Measurements from ENCODE around the gene CFAP52.
A peak's percentile ranks its signal among the peaks of the same experiment; 100 is the strongest.
"Not testable (repeated sequence)": the region's sequence is repeated elsewhere in the genome, so short reads cannot be mapped to it uniquely, and the experiment has no call there.

CFAP52 gene

DNA sequence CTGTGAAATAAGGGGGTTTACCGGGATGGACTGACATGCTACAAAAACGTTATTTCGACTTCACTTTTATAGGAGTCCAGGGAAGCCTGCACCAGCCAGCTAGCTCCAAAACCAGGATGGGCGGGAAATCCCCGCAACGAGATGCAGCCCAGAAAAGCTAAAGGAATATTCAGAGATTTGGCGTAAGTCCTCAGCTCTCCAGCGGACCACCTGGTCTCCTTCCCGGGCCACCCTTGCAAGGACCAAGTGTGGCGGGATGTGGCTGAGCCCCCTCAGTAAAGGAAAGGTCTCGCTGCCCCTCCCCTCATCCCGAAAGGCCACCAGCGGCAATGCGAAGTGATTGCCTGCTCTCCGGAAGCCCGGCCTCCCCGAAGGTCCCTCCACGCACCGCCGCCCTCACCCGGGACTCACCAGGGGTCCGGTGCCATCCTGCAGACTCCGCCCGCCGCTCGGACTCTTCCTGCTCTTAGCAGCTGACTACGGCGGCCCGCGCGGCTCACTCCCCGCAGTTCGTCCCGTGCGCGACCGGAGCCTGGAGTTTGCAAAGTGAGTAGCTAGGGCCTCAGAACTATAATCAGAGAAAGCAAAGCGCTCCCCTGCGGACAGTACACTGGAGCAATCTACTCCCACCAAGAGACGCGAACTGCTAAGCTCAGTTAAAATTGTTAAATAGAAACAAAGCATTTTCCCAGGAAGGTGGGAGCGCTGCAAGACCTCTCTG lies 901 bp upstream of the CFAP52 start, which contains the start of gene STX8:
TSS of gene STX8 (minus strand) at position 440 of the 721 bp plus-strand sequence. CDS start at position 428, 12 bp downstream.
- DNase-seq: peak; percentile 13

GRCh38 chr17:9577373-9577709 lies 899 bp downstream of the CFAP52 start:
- DNase-seq: no peak

DNA sequence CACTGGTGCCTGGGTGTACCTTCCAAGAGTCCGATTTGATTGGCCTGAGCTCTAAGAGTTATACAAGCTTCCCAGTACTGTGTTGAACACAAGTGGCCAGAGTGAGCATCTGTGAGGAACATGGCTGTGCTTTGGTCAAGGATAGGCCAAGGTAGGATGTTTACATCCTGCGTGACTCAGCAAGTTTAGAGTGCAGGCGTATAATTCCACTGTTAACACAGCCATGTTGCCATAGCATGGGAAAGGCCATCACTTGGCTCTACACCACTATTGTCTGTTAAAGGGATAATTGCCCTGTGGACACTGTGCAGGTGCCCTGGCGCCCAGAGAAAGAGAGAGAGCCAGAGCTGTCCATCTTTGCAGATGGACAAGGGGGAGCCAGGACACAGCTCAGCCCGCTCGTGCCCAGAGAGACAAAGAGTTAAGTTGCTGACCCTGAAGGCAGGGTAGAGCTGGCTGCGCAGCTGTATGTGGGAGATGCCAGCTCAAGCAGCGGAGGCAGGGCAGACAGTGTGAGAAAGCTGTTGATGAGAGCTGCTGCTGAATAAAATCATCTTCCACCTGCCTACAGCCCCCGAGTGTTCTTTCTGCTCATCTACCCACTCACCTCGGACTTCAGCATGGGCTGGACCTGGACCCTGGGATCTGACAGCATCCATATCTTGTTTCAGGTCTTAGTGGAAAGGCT lies 11.7 kb downstream of the CFAP52 start:
- no peak for DNase-seq

- DNase-seq: no peak
Observed at GRCh38 chr17:9594065-9594464, 17.6 kb downstream of the CFAP52 start.

GRCh38 chr17:9597638-9598037 lies 21.2 kb downstream of the CFAP52 start:
- not testable (repeated sequence) for DNase-seq

DNA sequence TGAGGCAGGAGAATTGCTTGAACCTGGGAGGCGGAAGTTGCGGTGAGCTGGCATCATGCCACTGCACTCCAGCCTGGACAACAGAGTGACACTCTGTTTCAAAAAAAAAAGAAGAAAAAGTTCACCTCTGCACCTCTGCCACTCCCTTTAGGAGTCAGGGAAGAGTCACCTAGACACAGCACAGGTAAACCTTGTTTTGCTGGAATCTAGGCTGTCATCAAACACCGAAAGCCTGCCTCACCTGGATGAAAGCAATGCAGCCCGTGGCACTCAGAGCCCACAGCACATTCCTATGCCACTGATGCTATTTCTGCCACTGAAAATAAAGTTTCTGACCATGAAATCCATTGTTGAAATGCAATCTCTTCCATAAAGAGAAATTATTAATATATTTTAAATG lies 22.2 kb downstream of the CFAP52 start:
- DNase-seq: no peak

DNA sequence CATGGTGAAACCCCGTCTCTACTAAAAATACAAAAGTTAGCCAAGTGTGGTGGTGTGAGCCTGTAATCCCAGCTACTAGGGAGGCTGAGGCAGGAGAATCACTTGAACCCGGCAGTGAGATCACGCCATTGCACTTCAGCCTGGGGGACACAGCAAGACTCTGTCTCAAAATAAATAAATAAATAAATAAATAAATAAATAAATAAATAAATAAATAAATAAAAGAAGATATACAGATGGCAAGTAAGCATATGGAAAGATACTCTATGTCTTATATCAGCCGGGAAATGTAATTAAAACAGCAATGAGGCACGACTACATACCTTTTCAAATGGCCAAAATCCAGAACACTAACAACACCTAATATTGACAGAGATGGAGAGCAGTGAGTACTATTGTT lies 28.1 kb downstream of the CFAP52 start:
- DNase-seq: not testable (repeated sequence)

- no peak for DNase-seq
Observed at GRCh38 chr17:9606453-9606852, 30.0 kb downstream of the CFAP52 start.

- not testable (repeated sequence) for DNase-seq
Observed at GRCh38 chr17:9607058-9607457, 30.6 kb downstream of the CFAP52 start.

DNA sequence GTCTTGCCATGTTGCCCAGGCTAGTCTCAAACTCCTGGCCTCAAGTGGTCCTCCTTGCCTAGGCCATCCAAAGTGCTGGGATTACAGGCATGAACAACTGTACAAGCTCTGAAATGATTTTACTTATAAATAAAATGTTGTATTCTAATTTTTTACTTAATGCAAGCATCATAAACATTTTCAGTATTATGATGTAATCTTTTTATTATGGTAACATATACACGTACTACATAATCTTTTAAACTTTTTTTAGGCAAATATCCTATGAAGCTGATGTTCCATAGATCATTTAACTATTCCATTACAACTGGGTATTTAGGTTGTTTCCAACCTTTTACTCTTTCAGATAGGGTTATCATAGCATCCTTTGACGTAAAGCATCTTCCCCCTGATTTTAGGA lies 35.1 kb downstream of the CFAP52 start:
- DNase-seq: no peak

- no peak for DNase-seq
Observed at GRCh38 chr17:9612006-9612405, 35.6 kb downstream of the CFAP52 start.

- no peak for DNase-seq
Observed at GRCh38 chr17:9615486-9615885, 39.0 kb downstream of the CFAP52 start.

- DNase-seq: no peak
Observed at GRCh38 chr17:9622961-9623360, 46.5 kb downstream of the CFAP52 start.

GRCh38 chr17:9628509-9628908 lies 52.1 kb downstream of the CFAP52 start:
- DNase-seq: no peak

- no peak for DNase-seq
Observed at GRCh38 chr17:9632741-9633140, 56.3 kb downstream of the CFAP52 start.

DNA sequence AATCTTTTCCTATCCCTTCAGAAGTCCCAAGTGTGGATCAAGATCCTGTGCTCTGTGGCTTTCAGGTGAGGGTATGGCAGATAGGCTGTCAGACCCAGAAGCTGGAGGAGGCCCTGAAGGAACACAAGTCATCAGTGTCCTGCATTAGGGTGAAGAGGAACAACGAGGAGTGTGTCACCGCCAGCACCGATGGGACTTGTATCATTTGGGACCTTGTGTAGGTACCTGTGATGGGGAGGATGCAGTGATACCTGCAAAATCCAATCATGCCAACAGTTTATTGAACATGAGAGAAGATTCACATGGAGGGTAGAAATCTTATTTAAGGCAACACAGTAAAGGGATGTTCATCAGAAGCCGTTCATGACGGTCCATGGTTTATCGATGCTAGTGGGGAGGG lies 58.9 kb downstream of the CFAP52 start:
- DNase-seq: no peak

GRCh38 chr17:9636501-9636900 lies 60.1 kb downstream of the CFAP52 start:
- no peak for DNase-seq

- not testable (repeated sequence) for DNase-seq
Observed at GRCh38 chr17:9640388-9640787, 63.9 kb downstream of the CFAP52 start.

- DNase-seq: no peak
Observed at GRCh38 chr17:9643611-9644010, 67.2 kb downstream of the CFAP52 start.

DNA sequence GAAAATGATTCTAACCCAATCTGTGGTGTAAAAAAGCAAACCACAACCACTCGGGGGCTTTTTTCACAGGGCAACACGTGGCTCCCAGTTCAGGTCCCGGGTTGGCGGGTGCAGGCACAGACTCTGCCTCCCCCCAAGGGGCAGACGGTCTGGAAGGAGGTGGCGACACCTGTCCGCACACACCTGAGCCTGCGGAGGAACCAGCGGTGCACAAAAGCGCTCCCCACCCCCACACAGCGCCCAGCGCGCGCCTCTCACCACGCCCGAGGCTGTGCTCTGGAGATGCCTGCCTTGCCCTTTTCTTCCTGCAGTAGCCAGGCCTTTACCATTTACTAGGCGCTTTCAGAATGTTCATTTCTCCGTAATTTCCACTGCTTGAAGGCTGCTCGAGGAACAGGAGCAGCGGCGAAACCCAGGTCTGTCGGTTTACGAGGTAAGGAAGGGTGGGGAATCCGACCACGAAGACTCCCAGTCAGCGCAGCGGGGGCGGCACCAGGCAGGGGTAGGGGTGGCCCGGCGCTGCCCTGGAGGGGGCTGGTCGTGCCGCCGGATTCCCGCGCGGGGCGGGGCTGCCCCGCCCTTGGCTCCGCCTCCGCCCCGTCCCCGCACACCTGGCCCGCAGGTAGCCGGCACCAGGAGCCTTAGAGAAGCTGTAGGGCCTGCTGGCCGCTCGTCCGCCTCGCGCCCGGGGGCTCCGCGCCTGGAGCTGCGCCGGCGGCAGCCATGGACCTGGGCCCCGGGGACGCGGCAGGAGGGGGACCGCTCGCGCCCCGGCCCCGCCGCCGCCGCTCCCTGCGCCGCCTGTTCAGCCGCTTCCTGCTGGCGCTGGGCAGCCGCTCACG lies 68.7 kb downstream of the CFAP52 start, which contains the start of gene USP43:
TSS of gene USP43 (plus strand) at position 608 of the 842 bp plus-strand sequence. CDS start at position 724, 116 bp downstream.
- no peak for DNase-seq

GRCh38 chr17:9645851-9646545 lies 69.6 kb downstream of the CFAP52 start:
- no peak for DNase-seq

GRCh38 chr17:9646546-9646885 lies 70.1 kb downstream of the CFAP52 start:
- no peak for DNase-seq

- no peak for DNase-seq
Observed at GRCh38 chr17:9647014-9647413, 70.6 kb downstream of the CFAP52 start.

Data from NCI-H1694 treated with DMSO at 0.1 percent for 48 hours (cell line).